ENCODE results near the gene AK9.

Gene AK9

DNA sequence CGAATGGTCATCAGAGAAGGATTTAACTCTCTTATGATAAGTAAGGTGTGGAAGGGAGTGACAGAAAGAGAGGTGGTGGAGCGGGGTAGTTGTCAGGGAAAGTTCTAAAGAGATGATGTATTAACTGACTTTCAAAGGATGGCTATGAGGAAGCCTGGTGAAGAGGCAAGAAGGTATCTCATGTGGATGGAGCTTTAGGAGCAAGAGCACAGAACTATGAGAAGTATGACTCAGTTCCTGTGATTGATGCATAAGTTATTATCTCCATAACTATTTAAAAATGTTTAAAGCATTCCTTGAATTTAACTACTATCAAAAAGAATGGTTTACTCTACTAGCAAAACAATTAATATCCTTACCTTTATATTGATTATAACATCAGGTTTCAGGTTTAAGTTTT, 28.8 kb downstream of the AK9 start:
- H3K4me1 ChIP-seq (ENCODE audit: control insufficient read depth in 1 of 2, insufficient read depth in 1 of 2, low read depth in 1 of 2, low read length in 1 of 2), result no peaks in the 10 kb centered on the region
- no peak overlapping the region for H3K4me3 ChIP-seq (ENCODE audit: low read depth in 1 of 2, low read length in 1 of 2)
- no peak for TF ChIP-seq CTCF (IDR thresholded peaks at IDR 0.05)
- no peaks in the 10 kb centered on the region for H3K9me3 ChIP-seq
- no peaks in the 10 kb centered on the region for H3K27me3 ChIP-seq
- no peaks in the 10 kb centered on the region for H3K36me3 ChIP-seq
- H3K27ac ChIP-seq, result no peak overlapping the region

DNA sequence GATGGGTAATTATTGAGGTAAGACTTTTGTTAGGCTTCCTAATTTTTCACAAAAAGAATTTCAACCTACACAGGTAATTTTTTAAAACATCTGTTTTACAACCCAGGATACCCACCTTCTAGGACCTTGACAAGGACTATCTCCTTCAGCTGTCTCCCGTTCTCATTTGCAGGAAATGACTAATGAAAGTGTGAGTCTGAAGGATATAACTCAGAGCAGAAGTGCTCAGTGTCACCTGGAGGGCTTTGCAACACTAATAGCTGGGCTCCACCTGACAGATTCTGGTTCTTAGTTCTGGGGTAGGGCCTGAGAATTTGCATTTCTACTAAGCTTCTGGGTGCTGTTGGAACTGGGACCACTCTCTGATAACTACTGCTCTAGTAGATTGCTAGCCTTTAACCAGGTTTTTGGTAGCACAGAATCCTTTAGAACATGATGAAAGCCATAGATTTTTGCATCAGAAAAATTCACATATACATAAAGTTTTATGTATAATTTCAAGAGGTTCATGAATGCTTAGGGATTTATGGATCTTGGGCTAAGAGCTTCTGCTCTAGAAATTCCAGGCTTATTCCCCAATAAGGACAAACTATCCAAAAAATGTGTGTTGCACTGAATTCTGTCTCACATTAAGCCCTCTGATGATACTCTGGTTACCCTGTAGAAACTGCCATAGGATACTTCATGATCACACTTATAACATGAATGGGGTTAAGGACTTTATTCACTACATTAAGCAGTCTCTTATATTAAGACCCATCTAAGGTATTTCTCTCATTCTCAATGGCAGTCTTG, 30.3 kb downstream of the AK9 start:
- Histone ChIP-seq H3K4me3 (ENCODE audit: low read depth in 1 of 2, low read length in 1 of 2) (no peak overlapping the region), H3K27ac (no peak overlapping the region), H3K36me3 (peaks cover 7% of the 10 kb centered on the region), H3K4me1 (ENCODE audit: control insufficient read depth in 1 of 2, insufficient read depth in 1 of 2, low read depth in 1 of 2, low read length in 1 of 2) (no peaks in the 10 kb centered on the region), H3K9me3 (no peaks in the 10 kb centered on the region), H3K27me3 (no peaks in the 10 kb centered on the region)
- TF ChIP-seq CTCF (IDR thresholded peaks at IDR 0.05), result no peak

DNA sequence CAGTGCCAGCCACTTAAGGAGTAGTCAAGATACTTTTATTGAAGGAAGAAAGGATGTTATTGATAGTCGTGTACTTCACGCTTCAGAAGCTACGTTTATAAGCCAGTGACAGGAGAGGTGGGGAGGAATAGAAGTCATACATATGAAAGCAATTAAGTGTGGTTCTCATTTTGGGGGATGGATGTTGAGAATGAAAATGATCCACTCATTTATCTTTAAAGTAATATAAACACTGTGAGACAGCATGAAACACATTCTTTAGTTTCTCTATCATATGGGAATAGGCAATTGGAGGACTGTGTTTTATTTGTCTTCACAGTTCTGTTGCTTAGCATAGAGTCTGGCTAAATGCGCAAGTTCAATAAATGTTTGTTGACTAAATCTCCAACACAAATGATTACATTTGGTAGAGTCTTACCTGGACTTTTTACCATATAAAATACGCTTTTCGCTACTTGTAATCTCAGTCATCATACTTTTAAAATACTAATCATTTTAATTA, 35.2 kb downstream of the AK9 start:
- TF ChIP-seq CTCF (IDR thresholded peaks at IDR 0.05), result no peak
- Histone ChIP-seq H3K27ac (no peak overlapping the region), H3K4me3 (ENCODE audit: low read depth in 1 of 2, low read length in 1 of 2) (no peak overlapping the region), H3K4me1 (ENCODE audit: control insufficient read depth in 1 of 2, insufficient read depth in 1 of 2, low read depth in 1 of 2, low read length in 1 of 2) (no peaks in the 10 kb centered on the region), H3K27me3 (no peaks in the 10 kb centered on the region), H3K9me3 (no peaks in the 10 kb centered on the region), H3K36me3 (peaks cover 7% of the 10 kb centered on the region)

- Histone ChIP-seq H3K27me3 (no peaks in the 10 kb centered on the region), H3K36me3 (peaks cover 7% of the 10 kb centered on the region), H3K4me1 (ENCODE audit: control insufficient read depth in 1 of 2, insufficient read depth in 1 of 2, low read depth in 1 of 2, low read length in 1 of 2) (no peaks in the 10 kb centered on the region), H3K4me3 (ENCODE audit: low read depth in 1 of 2, low read length in 1 of 2) (no peak overlapping the region), H3K27ac (no peak overlapping the region), H3K9me3 (no peaks in the 10 kb centered on the region)
- TF ChIP-seq CTCF (IDR thresholded peaks at IDR 0.05), result no peak
Observed at GRCh38 chr6:109653264-109653663, 37.7 kb downstream of the AK9 start.

- Histone ChIP-seq H3K4me1 (ENCODE audit: control insufficient read depth in 1 of 2, insufficient read depth in 1 of 2, low read depth in 1 of 2, low read length in 1 of 2) (no peaks in the 10 kb centered on the region), H3K27ac (no peak overlapping the region), H3K9me3 (no peaks in the 10 kb centered on the region), H3K4me3 (ENCODE audit: low read depth in 1 of 2, low read length in 1 of 2) (no peak overlapping the region), H3K27me3 (no peaks in the 10 kb centered on the region), H3K36me3 (no peaks in the 10 kb centered on the region)
- TF ChIP-seq CTCF (IDR thresholded peaks at IDR 0.05), result no peak
Observed at GRCh38 chr6:109644131-109644530, 46.9 kb downstream of the AK9 start.

Data from neutrophil (primary cell).